Upper lobe of left lung (tissue), 4 donors: ENCODE measurements around the gene MYL6.
A peak's percentile ranks its signal among the peaks of the same experiment; 100 is the strongest.

Experiments
- CTCF ChIP-seq, 6 experiments: fragments of 450-650 bp in 4 of 6; fragments of 200-600 bp in 2 of 6; sonication (generic) in 2 of 6; IDR thresholded peaks; one replicate each; pipeline ENCODE4 v1.5.1; 2016 to 2019; ENCODE audit warnings: antibody characterized with exemption in 6 of 6
- POLR2A ChIP-seq, 4 donors: fragments of 450-650 bp; IDR thresholded peaks; one replicate each; pipeline ENCODE4 v1.5.1; 2016 to 2017; ENCODE audit warnings: antibody characterized with exemption in 4 of 4, mild to moderate bottlenecking in 2 of 4
- POLR2AphosphoS5 ChIP-seq, 2 donors: sonication (generic); formaldehyde crosslinking; IDR thresholded peaks; one replicate each; pipeline ENCODE4 v1.5.1; 2017; ENCODE audit warnings: antibody characterized with exemption in 2 of 2

GRCh38 chr12:56189099-56189917, 31.1 kb downstream of the MYL6 start, which contains the start of gene SMARCC2:
- peak in 2 of 4 donors; percentile 21 to 66 for TF ChIP-seq POLR2A (IDR thresholded peaks at IDR 0.05)
- peak; percentile 88 to 96 (median 95) for TF ChIP-seq CTCF (IDR thresholded peaks at IDR 0.05)
- TF ChIP-seq POLR2AphosphoS5 (IDR thresholded peaks at IDR 0.05), result peak; percentile 14 to 25
